Left ventricle myocardium inferior (tissue), 1 donor: ENCODE measurements around the gene RFTN1. TPM values are rescaled to one million over a fixed set of nuclear protein-coding genes. Genes with fewer than 3 reads are reported as not detected.

Experiments used
- DNase-seq: peaks from one replicate; pipeline ENCODE4 v3.0.0-alpha.2; 2020
- H3K27ac ChIP-seq: fragments of 200-600 bp; replicated peaks from 2 replicates; pipeline ENCODE4 v1.8.0; 2021
- H3K27me3 ChIP-seq: fragments of 200-600 bp; 2 replicates; pipeline ENCODE4 v1.8.0; 2021; ENCODE audit warnings: low read depth
- H3K36me3 ChIP-seq: fragments of 200-600 bp; 2 replicates; pipeline ENCODE4 v1.8.0; 2021
- H3K4me1 ChIP-seq: fragments of 200-600 bp; 2 replicates; pipeline ENCODE4 v1.8.0; 2021
- H3K4me3 ChIP-seq: fragments of 200-600 bp; 2 replicates; pipeline ENCODE4 v1.8.0; 2021; ENCODE audit warnings: mild to moderate bottlenecking, moderate library complexity
- H3K9me3 ChIP-seq: fragments of 200-600 bp; replicated peaks from 2 replicates; pipeline ENCODE4 v1.8.0; 2021
- intact Hi-C: fragments of 100-400 bp; cut with micrococcal nuclease; formaldehyde crosslinking; loops from one replicate; pipeline ENCODE4 v1.11.0; 2022
- total RNA-seq: library from RNA; stranded (reverse); fragmentation: NEBNext Ultra II Directional; extraction: Animal tissue kit (Norgen Biotek cat#: 25700); gene quantifications from one replicate; pipeline ENCODE4 v1.2.1, GENCODE V29; 2021
- TF ChIP-seq, protein P1 (sequence below): fragments of 200-600 bp; IDR thresholded peaks from 2 replicates; pipeline ENCODE4 v1.8.0; 2021; ENCODE audit warnings: antibody characterized with exemption, mild to moderate bottlenecking, borderline replicate concordance
- donor health status: DM: no; HTN: yes; CAD: no; lungs with severe emphysema.

RFTN1 gene
- total RNA-seq, 1 donor from 2014 or later = 22.9 TPM

DNA sequence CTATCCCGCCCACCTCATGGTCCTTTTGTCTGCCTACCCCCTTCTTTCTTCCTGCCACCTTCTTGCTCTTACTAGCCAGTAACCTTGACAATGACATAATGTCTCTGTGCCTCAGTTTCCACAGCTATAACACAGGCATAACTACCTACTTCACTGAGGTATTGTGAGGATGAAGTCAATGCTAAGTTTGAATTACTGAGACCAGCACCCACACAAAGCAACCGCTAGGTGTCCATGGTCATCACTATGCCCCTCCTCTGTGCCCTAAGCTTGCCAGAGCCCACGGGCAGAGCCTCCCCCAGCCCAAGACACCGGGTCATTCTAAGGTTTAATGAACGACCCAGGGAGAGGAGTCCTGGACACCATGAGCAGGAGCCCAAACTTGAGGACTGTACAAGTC, 146.9 kb downstream of the RFTN1 start:
- Histone ChIP-seq H3K27ac (peak overlapping the region; percentile 76), H3K9me3 (no peaks in the 10 kb centered on the region)

GRCh38 chr3:16365491-16366128, 147.9 kb downstream of the RFTN1 start:
- Histone ChIP-seq H3K4me1 (peaks cover 67% of the 10 kb centered on the region), H3K36me3 (peaks cover 81% of the 10 kb centered on the region)
- intact Hi-C loops = no loop called here

More for the DNA sequence above, 146.9 kb downstream of the RFTN1 start:
- Histone ChIP-seq H3K4me3 (no peak overlapping the region), H3K4me1 (peaks cover 67% of the 10 kb centered on the region), H3K36me3 (peaks cover 71% of the 10 kb centered on the region), H3K27me3 (no peaks in the 10 kb centered on the region)
- TF ChIP-seq, protein P1, sequence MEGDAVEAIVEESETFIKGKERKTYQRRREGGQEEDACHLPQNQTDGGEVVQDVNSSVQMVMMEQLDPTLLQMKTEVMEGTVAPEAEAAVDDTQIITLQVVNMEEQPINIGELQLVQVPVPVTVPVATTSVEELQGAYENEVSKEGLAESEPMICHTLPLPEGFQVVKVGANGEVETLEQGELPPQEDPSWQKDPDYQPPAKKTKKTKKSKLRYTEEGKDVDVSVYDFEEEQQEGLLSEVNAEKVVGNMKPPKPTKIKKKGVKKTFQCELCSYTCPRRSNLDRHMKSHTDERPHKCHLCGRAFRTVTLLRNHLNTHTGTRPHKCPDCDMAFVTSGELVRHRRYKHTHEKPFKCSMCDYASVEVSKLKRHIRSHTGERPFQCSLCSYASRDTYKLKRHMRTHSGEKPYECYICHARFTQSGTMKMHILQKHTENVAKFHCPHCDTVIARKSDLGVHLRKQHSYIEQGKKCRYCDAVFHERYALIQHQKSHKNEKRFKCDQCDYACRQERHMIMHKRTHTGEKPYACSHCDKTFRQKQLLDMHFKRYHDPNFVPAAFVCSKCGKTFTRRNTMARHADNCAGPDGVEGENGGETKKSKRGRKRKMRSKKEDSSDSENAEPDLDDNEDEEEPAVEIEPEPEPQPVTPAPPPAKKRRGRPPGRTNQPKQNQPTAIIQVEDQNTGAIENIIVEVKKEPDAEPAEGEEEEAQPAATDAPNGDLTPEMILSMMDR = no peak
- intact Hi-C loops = no loop called here
- DNase-seq = no peak

GRCh38 chr3:16364963-16365362, 148.5 kb downstream of the RFTN1 start:
- intact Hi-C loops = no loop called here
- peaks cover 83% of the 10 kb centered on the region for H3K36me3 ChIP-seq
- TF ChIP-seq, protein P1 = no peak
- peaks cover 67% of the 10 kb centered on the region for H3K4me1 ChIP-seq
- no peak for DNase-seq
- no peak overlapping the region for H3K27ac ChIP-seq
- no peaks in the 10 kb centered on the region for H3K9me3 ChIP-seq
- no peak overlapping the region for H3K4me3 ChIP-seq
- H3K27me3 ChIP-seq = no peaks in the 10 kb centered on the region

More at GRCh38 chr3:16365491-16366128, 147.9 kb downstream of the RFTN1 start:
- no peaks in the 10 kb centered on the region for H3K9me3 ChIP-seq
- TF ChIP-seq, protein P1 = no peak
- no peaks in the 10 kb centered on the region for H3K27me3 ChIP-seq
- no peak for DNase-seq
- H3K27ac ChIP-seq = peak overlapping the region; percentile 76
- H3K4me3 ChIP-seq = no peak overlapping the region

DNA sequence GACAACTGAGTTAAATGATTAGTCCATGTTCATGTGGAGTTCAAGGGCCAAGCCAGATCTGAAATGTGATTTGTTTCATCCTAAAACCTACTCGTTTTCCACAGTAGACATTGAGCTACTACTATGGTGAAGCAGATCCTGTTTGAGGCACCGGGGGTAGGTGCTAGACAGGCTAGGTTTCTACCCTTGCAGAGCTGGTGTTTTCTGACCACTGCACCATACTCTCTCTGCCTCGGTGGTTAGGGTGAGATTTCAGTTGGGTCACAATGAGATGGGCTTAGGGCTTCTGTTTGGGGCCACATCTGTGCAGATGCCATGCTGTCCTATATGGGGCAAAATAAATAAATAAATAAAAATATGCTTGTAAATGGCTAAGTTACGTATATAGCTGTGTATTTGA, 149.2 kb downstream of the RFTN1 start:
- TF ChIP-seq, protein P1 = no peak
- H3K27me3 ChIP-seq = no peaks in the 10 kb centered on the region
- no peak overlapping the region for H3K27ac ChIP-seq
- intact Hi-C loops = no loop called here
- H3K4me1 ChIP-seq = peaks cover 67% of the 10 kb centered on the region
- no peak for DNase-seq
- H3K9me3 ChIP-seq = no peaks in the 10 kb centered on the region
- peaks cover 76% of the 10 kb centered on the region for H3K36me3 ChIP-seq
- no peak overlapping the region for H3K4me3 ChIP-seq

- peaks cover 69% of the 10 kb centered on the region for H3K4me1 ChIP-seq
- intact Hi-C loops = no loop called here
Observed at GRCh38 chr3:16363636-16364035, 149.9 kb downstream of the RFTN1 start.

More at GRCh38 chr3:16363636-16364035, 149.9 kb downstream of the RFTN1 start:
- Histone ChIP-seq H3K27me3 (no peaks in the 10 kb centered on the region), H3K4me3 (no peak overlapping the region), H3K27ac (no peak overlapping the region), H3K9me3 (no peaks in the 10 kb centered on the region), H3K36me3 (peaks cover 69% of the 10 kb centered on the region)
- no peak for DNase-seq
- TF ChIP-seq, protein P1 = no peak
